ENCODE results near the gene CTNNA2. TPM values are rescaled to one million over a fixed set of nuclear protein-coding genes. Genes with fewer than 3 reads are reported as not detected.

CTNNA2 gene
- total and polyA plus RNA-seq, 2 of the 8 experiments (the other 6 are each of a cell fraction or from before 2014, with no cell fraction given) = 3.9 to 9.0 TPM

GRCh38 chr2:80258341-80258740 lies 745.5 kb downstream of the CTNNA2 start (continued):
- TF ChIP-seq, protein P1, sequence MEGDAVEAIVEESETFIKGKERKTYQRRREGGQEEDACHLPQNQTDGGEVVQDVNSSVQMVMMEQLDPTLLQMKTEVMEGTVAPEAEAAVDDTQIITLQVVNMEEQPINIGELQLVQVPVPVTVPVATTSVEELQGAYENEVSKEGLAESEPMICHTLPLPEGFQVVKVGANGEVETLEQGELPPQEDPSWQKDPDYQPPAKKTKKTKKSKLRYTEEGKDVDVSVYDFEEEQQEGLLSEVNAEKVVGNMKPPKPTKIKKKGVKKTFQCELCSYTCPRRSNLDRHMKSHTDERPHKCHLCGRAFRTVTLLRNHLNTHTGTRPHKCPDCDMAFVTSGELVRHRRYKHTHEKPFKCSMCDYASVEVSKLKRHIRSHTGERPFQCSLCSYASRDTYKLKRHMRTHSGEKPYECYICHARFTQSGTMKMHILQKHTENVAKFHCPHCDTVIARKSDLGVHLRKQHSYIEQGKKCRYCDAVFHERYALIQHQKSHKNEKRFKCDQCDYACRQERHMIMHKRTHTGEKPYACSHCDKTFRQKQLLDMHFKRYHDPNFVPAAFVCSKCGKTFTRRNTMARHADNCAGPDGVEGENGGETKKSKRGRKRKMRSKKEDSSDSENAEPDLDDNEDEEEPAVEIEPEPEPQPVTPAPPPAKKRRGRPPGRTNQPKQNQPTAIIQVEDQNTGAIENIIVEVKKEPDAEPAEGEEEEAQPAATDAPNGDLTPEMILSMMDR (IDR thresholded peaks at IDR 0.05; ENCODE audit: control extremely low read depth in 1 of 3, insufficient read depth in 1 of 3, low read depth in 1 of 3, low read length in 3 of 3) = no peak
- TF ChIP-seq JUND (IDR thresholded peaks at IDR 0.05; ENCODE audit: low read length) = no peak
- no peak for TF ChIP-seq EZH2 (IDR thresholded peaks at IDR 0.05; ENCODE audit: low read depth, low read length, severe bottlenecking)
- no peak for TF ChIP-seq PHF8 (conservative IDR thresholded peaks at IDR 0.05; ENCODE audit: low read depth, low read length)
- no peak for TF ChIP-seq SRF (IDR thresholded peaks at IDR 0.05; ENCODE audit: low read depth, low read length)

Measured in H1 (cell line).